OCI-LY7 (cell line): ENCODE results near the gene TAOK1. TPM values are rescaled to one million over a fixed set of nuclear protein-coding genes. Genes with fewer than 3 reads are reported as not detected.

Experiments
- BruUV-seq: library from RNA; stranded (reverse); fragments of 400-500 nt; replicated peaks from 2 replicates; lab custom pipeline; 2021; lab: Mats Ljungman, UMichigan
- CTCF ChIA-PET: fragments of 300-600 bp; sonication (Branson Sonifier 250); formaldehyde crosslinking; loops from one replicate; lab custom pipeline; 2022; ENCODE audit warnings: antibody characterized with exemption; ENCODE audit not compliant: unreplicated experiment; lab: Charles Lee
- POLR2A ChIA-PET: fragments of 300-600 bp; sonication (Branson Sonifier 250); formaldehyde crosslinking; loops from one replicate; lab custom pipeline; 2022; ENCODE audit warnings: antibody characterized with exemption; lab: Charles Lee
- DNase-seq: peaks from one replicate; pipeline ENCODE4 v3.0.0-alpha.2; 2015; ENCODE audit warnings: low spot score
- H2AFZ ChIP-seq: fragments of 200-600 bp; sonication (generic), shearing (Covaris generic); 2 replicates; pipeline ENCODE4 v1.6.1; 2014; ENCODE audit warnings: mild to moderate bottlenecking, antibody characterized with exemption, low read length, moderate library complexity
- H3K27ac ChIP-seq: fragments of 200-600 bp; sonication (generic); 2 replicates; pipeline ENCODE4 v1.5.1; 2014; ENCODE audit warnings: mixed run types, low read depth, mild to moderate bottlenecking, moderate library complexity, low read length, inconsistent platforms; ENCODE audit not compliant: poor library complexity, severe bottlenecking
- H3K36me3 ChIP-seq: fragments of 200-600 bp; sonication (generic); 2 replicates; pipeline ENCODE4 v1.6.1; 2014; ENCODE audit warnings: mild to moderate bottlenecking, antibody characterized with exemption, low read length, moderate library complexity, mixed read lengths; ENCODE audit not compliant: insufficient read depth
- H3K4me1 ChIP-seq: fragments of 200-600 bp; sonication (generic); 2 replicates; pipeline ENCODE4 v1.5.1; 2014; ENCODE audit warnings: mild to moderate bottlenecking, low read length; ENCODE audit not compliant: insufficient read depth, poor library complexity, severe bottlenecking
- H3K4me2 ChIP-seq: fragments of 200-600 bp; sonication (generic); 2 replicates; pipeline ENCODE4 v1.6.1; 2014; ENCODE audit warnings: mild to moderate bottlenecking, low read length
- H3K4me3 ChIP-seq: fragments of 200-600 bp; sonication (generic); 2 replicates; pipeline ENCODE4 v1.5.1; 2014; ENCODE audit warnings: mild to moderate bottlenecking, low read depth, low read length; ENCODE audit not compliant: poor library complexity, severe bottlenecking
- H3K79me2 ChIP-seq: fragments of 200-600 bp; sonication (generic); 2 replicates; pipeline ENCODE4 v1.6.1; 2016; ENCODE audit warnings: low read depth, mild to moderate bottlenecking, low read length, moderate library complexity, mixed read lengths; ENCODE audit not compliant: insufficient read depth
- H3K9me2 ChIP-seq: fragments of 200-600 bp; sonication (generic); 2 replicates; pipeline ENCODE4 v1.6.1; 2016; ENCODE audit warnings: mild to moderate bottlenecking, low read length, mixed read lengths; ENCODE audit not compliant: insufficient read depth
- H3K9me3 ChIP-seq: fragments of 200-600 bp; sonication (generic); 2 replicates; pipeline ENCODE4 v1.6.1; 2014; ENCODE audit warnings: mild to moderate bottlenecking, mixed run types, low read length, mixed read lengths
- H4K20me1 ChIP-seq: fragments of 200-600 bp; sonication (generic); 2 replicates; pipeline ENCODE4 v1.6.1; 2014; ENCODE audit warnings: mild to moderate bottlenecking, antibody characterized with exemption, low read length, moderate library complexity, mixed read lengths; ENCODE audit not compliant: insufficient read depth
- EZH2phosphoT487 ChIP-seq: fragments of 200-600 bp; sonication (generic); IDR thresholded peaks from 2 replicates; pipeline ENCODE4 v1.6.1; 2018; ENCODE audit warnings: low read depth, borderline replicate concordance, mild to moderate bottlenecking, mixed run types, antibody characterized with exemption, low read length, moderate library complexity, mixed read lengths
- intact Hi-C: fragments of 100-400 bp; cut with micrococcal nuclease; formaldehyde crosslinking; loops from one replicate; pipeline ENCODE4 v1.10.0; 2022; ENCODE audit not compliant: unreplicated experiment
- total RNA-seq, 2 experiments: library from RNA; depleted of rRNA in 1 of 2; stranded (reverse); fragments of >200 nt in 1 of 2; shearing (Covaris generic) in 1 of 2; gene quantifications; 2 replicates each; pipeline ENCODE4 v1.2.3, GENCODE V29; 2014 to 2022
- TF ChIP-seq, protein P1 (sequence below): fragments of 200-600 bp; sonication (generic); conservative IDR thresholded peaks from 2 replicates; pipeline ENCODE4 v1.5.1; 2014; ENCODE audit warnings: mild to moderate bottlenecking, antibody characterized with exemption, low read length, moderate library complexity, mixed read lengths

Gene TAOK1
- total RNA-seq, 2 experiments from 2014 or later: 30.4 to 46.8 TPM

DNA sequence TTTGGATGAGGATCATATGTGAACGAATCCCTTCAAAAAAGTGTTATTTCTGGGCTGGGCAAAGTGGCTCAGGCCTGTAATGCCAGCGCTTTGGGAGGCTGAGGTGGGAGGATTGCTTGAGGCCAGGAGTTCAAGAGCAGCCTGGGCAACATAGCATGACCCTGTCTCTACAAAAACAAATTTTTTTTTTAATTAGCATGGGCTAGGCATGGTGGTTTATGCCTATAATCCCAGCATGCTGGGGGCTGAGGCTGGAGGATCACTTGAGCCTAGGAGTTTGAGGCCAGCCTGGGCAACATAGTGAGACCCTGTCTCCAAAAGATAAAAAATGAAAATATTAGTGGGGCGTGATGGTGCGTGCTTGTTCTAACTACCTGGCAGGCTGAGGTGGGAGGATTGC is 4.6 kb downstream of the TAOK1 start:
- Histone ChIP-seq H3K4me3 (no peak overlapping the region), H3K9me2 (no peaks in the 10 kb centered on the region), H3K4me1 (peaks cover 18% of the 10 kb centered on the region), H3K27ac (no peak overlapping the region), H3K79me2 (peaks cover 86% of the 10 kb centered on the region), H2AFZ (no peak overlapping the region), H3K9me3 (no peaks in the 10 kb centered on the region), H4K20me1 (peaks cover 14% of the 10 kb centered on the region; the same call in 1 of the 2 replicates), H3K4me2 (no peak overlapping the region), H3K36me3 (peaks cover 53% of the 10 kb centered on the region)
- intact Hi-C loops: loop anchor here (5.0 kb wide), 1 partner anchor 68 kb away; no protein-coding TSS in a partner anchor
- TF ChIP-seq, protein P1, sequence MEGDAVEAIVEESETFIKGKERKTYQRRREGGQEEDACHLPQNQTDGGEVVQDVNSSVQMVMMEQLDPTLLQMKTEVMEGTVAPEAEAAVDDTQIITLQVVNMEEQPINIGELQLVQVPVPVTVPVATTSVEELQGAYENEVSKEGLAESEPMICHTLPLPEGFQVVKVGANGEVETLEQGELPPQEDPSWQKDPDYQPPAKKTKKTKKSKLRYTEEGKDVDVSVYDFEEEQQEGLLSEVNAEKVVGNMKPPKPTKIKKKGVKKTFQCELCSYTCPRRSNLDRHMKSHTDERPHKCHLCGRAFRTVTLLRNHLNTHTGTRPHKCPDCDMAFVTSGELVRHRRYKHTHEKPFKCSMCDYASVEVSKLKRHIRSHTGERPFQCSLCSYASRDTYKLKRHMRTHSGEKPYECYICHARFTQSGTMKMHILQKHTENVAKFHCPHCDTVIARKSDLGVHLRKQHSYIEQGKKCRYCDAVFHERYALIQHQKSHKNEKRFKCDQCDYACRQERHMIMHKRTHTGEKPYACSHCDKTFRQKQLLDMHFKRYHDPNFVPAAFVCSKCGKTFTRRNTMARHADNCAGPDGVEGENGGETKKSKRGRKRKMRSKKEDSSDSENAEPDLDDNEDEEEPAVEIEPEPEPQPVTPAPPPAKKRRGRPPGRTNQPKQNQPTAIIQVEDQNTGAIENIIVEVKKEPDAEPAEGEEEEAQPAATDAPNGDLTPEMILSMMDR: no peak
- TF ChIP-seq EZH2phosphoT487: no peak
- DNase-seq: no peak
- CTCF ChIA-PET: no interaction called here
- BruUV-seq: no TSS peak
- POLR2A ChIA-PET: no interaction called here

DNA sequence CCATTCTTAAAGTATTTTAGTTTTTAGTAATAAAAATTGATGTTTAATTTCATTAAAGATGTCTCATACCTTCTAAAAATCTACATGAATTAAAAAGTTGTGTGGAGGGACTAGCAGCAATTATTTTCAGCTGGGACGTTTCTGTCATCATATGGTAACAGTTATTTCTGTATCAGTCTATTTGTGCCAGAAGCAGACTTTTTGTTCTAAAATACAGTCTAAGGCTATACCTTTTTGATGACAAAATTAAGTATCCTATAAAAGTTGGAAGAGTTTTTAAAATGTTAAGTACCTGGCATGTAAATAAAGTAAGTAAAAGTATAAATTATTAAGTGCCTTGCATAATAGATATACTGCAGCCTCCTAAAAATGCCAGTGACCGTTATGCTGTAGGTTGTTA is 5.9 kb downstream of the TAOK1 start:
- peaks cover 17% of the 10 kb centered on the region; the same call in 1 of the 2 replicates for H4K20me1 ChIP-seq
- intact Hi-C loops: no loop called here
- H3K4me2 ChIP-seq: no peak overlapping the region
- H2AFZ ChIP-seq: no peak overlapping the region
- H3K27ac ChIP-seq: no peak overlapping the region
- peaks cover 18% of the 10 kb centered on the region for H3K4me1 ChIP-seq
- ChIA-PET CTCF (no interaction called here), POLR2A (interaction anchor here (0.6 to 1.5 kb wide), 4 partner anchors 14 to 721 kb away, joined by 3 to 4 read pairs (median 4); no protein-coding TSS in a partner anchor)
- no peak overlapping the region for H3K4me3 ChIP-seq
- DNase-seq: no peak
- TF ChIP-seq, protein P1: no peak
- no peak for TF ChIP-seq EZH2phosphoT487
- 0 out of 2 replicates have a peak, but pooled peaks cover 7% of the 10 kb centered on the region for H3K9me3 ChIP-seq
- peaks cover 94% of the 10 kb centered on the region for H3K79me2 ChIP-seq
- H3K36me3 ChIP-seq: peaks cover 66% of the 10 kb centered on the region
- no peaks in the 10 kb centered on the region for H3K9me2 ChIP-seq
- BruUV-seq: TSS peak; percentile 34

DNA sequence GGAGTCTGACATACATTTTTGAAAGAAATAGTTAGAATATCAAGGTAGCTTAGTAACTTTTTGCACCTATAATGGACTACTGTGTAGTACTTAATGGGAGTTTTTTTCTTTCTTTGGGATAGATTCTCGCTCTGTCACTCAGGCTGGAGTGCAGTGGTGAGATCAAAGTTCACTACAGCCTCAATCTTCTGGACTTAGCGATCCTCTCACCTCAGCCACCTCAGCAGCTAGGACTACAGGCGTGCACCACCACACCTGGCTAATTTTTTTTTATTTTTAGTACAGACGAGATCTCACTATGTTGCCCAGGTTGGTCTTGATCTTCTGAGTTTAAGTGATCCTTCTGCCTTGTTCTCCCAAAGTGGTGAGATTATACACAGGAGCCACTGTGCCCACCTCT is 9.5 kb downstream of the TAOK1 start:
- H3K9me3 ChIP-seq: 0 out of 2 replicates have a peak, but pooled peaks cover 7% of the 10 kb centered on the region
- no peak overlapping the region for H2AFZ ChIP-seq
- CTCF ChIA-PET: no interaction called here
- POLR2A ChIA-PET: no interaction called here
- intact Hi-C loops: no loop called here
- no peaks in the 10 kb centered on the region for H3K9me2 ChIP-seq
- no TSS peak for BruUV-seq
- TF ChIP-seq, protein P1: no peak
- TF ChIP-seq EZH2phosphoT487: no peak
- peaks cover 94% of the 10 kb centered on the region for H3K79me2 ChIP-seq
- H4K20me1 ChIP-seq: 0 out of 2 replicates have a peak, but pooled peaks cover 9% of the 10 kb centered on the region
- H3K27ac ChIP-seq: no peak overlapping the region
- no peak overlapping the region for H3K4me2 ChIP-seq
- no peak overlapping the region for H3K4me3 ChIP-seq
- DNase-seq: no peak
- no peaks in the 10 kb centered on the region for H3K4me1 ChIP-seq
- peaks cover 77% of the 10 kb centered on the region for H3K36me3 ChIP-seq
